Keratinocyte (primary cell): ENCODE data around the gene DDX27. TPM values are rescaled to one million over a fixed set of nuclear protein-coding genes. Genes with fewer than 3 reads are reported as not detected.
A peak's percentile ranks its signal among the peaks of the same experiment; 100 is the strongest.

Experiments
- DNase-seq: peaks from one replicate; pipeline ENCODE4 v3.0.0-alpha.2; 2011; ENCODE audit warnings: low read depth, missing footprints, low spot score
- FAIRE-seq: peaks from 2 replicates; lab custom pipeline; 2011; peaks lifted over from hg19 to GRCh38; lab: Jason Lieb, UNC
- H2AFZ ChIP-seq: 2 replicates; pipeline ENCODE4 v1.6.0; 2012; ENCODE audit warnings: low read length, control low read depth, inconsistent platforms; ENCODE audit not compliant: control insufficient read depth
- H3K27ac ChIP-seq: 2 replicates; pipeline ENCODE4 v1.5.1; 2011; ENCODE audit warnings: low read length; ENCODE audit not compliant: control insufficient read depth, insufficient read depth
- H3K27me3 ChIP-seq: 3 replicates; pipeline ENCODE4 v1.6.0; 2011; ENCODE audit warnings: low read length; ENCODE audit not compliant: control insufficient read depth, insufficient read depth; ENCODE audit errors: extremely low read depth
- H3K36me3 ChIP-seq, 2 experiments: 2 replicates in 1 of 2; 3 replicates in 1 of 2; pipeline ENCODE4 v1.5.1; 2011; ENCODE audit warnings: low read length in 2 of 2, mild to moderate bottlenecking in 1 of 2; ENCODE audit not compliant: control insufficient read depth in 2 of 2, insufficient read depth in 2 of 2; ENCODE audit errors: extremely low read depth in 1 of 2
- H3K4me1 ChIP-seq: 3 replicates; pipeline ENCODE4 v1.5.1; 2011; ENCODE audit warnings: low read length; ENCODE audit not compliant: control insufficient read depth, insufficient read depth; ENCODE audit errors: extremely low read depth
- H3K4me2 ChIP-seq: 3 replicates; pipeline ENCODE4 v1.6.0; 2011; ENCODE audit warnings: low read depth, low read length; ENCODE audit not compliant: control insufficient read depth, insufficient read depth; ENCODE audit errors: extremely low read depth
- H3K4me3 ChIP-seq, 3 experiments: fragments of 200-600 bp in 1 of 3; sonication (generic) in 1 of 3; 2 replicates in 2 of 3; 3 replicates in 1 of 3; pipeline ENCODE4 v1.5.1; 2011 to 2016; ENCODE audit warnings: low read length in 3 of 3, mild to moderate bottlenecking in 3 of 3, control low read depth in 2 of 3, inconsistent platforms in 1 of 3, low read depth in 1 of 3, mixed read lengths in 1 of 3, mixed run types in 1 of 3, moderate library complexity in 1 of 3; ENCODE audit not compliant: control insufficient read depth in 2 of 3, insufficient read depth in 2 of 3; ENCODE audit errors: extremely low read depth in 1 of 3
- H3K79me2 ChIP-seq: 2 replicates; pipeline ENCODE4 v1.6.0; 2012; ENCODE audit warnings: low read length; ENCODE audit not compliant: control insufficient read depth, insufficient read depth
- H3K9ac ChIP-seq: 3 replicates; pipeline ENCODE4 v1.6.0; 2011; ENCODE audit warnings: low read length; ENCODE audit not compliant: control insufficient read depth, insufficient read depth; ENCODE audit errors: extremely low read depth
- H3K9me1 ChIP-seq: 3 replicates; pipeline ENCODE4 v1.6.0; 2011; ENCODE audit warnings: low read length; ENCODE audit not compliant: control insufficient read depth, insufficient read depth; ENCODE audit errors: extremely low read depth
- H3K9me3 ChIP-seq: 2 replicates; pipeline ENCODE4 v1.5.1; 2012; ENCODE audit warnings: low read depth, low read length; ENCODE audit not compliant: control insufficient read depth
- H4K20me1 ChIP-seq: 3 replicates; pipeline ENCODE4 v1.6.0; 2011; ENCODE audit warnings: low read length; ENCODE audit not compliant: control insufficient read depth, insufficient read depth; ENCODE audit errors: extremely low read depth
- EZH2 ChIP-seq: IDR thresholded peaks from one replicate; pipeline ENCODE4 v1.6.1; 2012; ENCODE audit warnings: inconsistent platforms, mild to moderate bottlenecking, low read length, moderate library complexity
- dilution Hi-C: fragments of 300-500 bp; cut with MboI; formaldehyde crosslinking; loops from one replicate; pipeline ENCODE4 v1.7.0; 2020; ENCODE audit warnings: low sequenced_read_pairs; ENCODE audit not compliant: extremely low pct_ligation_motif_present
- polyA plus RNA-seq, 5 experiments: library from polyadenylated mRNA; depleted of rRNA in 3 of 5; stranded (reverse) in 3 of 5; stranded (forward) in 1 of 5; unstranded in 1 of 5; fragments of >200 nt; gene quantifications; 1 replicate in 1 of 5; 2 replicates in 3 of 5; 3 replicates in 1 of 5; pipeline versions ENCODE4 v1.2.1 to v1.2.3, GENCODE V29; 2011 to 2012; ENCODE audit warnings: missing spikeins in 2 of 5, low read depth in 1 of 5, low replicate concordance in 1 of 5
- TF ChIP-seq, protein P1 (sequence below), 3 experiments: IDR thresholded peaks in 1 of 3; conservative IDR thresholded peaks in 1 of 3; optimal IDR thresholded peaks in 1 of 3; 2 replicates in 2 of 3; 3 replicates in 1 of 3; pipeline versions ENCODE3 to v1.5.1; 2011; ENCODE audit warnings: low read length in 3 of 3, mild to moderate bottlenecking in 3 of 3, moderate library complexity in 2 of 3, control low read depth in 1 of 3, inconsistent platforms in 1 of 3; ENCODE audit not compliant: insufficient read depth in 2 of 3; ENCODE audit errors: extremely low read depth in 1 of 3

Gene DDX27
- polyA plus RNA-seq, 1 donor (not counting 4 experiments of a cell fraction or from before 2014, with no cell fraction given): 34.5 TPM

DNA sequence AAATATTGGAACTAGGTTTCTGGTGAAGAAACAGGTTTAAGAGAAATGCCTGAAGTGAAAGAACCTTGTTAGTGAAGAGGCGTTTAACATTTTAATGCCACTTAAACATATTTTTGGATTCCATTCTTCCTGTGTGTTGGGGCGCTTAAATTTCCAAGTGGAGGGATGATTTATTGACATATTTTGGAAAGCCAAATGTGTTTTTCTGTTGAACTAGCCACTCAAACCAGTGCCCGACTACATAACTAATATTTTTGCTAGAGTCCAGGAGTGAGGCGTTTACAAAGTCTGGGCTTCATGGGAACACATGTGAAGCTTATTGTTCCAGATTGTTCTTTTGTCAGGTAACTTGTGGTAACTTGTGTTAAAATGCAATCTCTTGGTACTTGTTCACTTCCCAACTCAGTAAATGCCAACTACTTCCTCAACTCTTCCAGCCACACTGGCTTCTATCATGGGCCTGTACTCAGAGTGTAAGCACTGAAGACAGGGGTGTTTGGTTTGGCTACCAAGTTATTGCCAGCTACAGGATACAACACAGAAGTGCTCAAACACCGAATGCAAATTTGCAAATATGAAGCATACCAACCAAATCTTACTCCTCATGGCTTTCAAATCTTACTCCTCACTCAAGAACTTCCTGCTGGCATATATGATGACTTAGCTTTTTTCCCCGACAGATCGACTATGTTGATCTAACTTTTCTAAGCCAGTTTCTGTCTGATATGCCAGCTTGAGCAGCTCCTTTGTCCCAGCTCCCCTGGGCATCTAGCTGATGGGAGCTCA, 60.7 kb downstream of the DDX27 start:
- TF ChIP-seq, protein P1, sequence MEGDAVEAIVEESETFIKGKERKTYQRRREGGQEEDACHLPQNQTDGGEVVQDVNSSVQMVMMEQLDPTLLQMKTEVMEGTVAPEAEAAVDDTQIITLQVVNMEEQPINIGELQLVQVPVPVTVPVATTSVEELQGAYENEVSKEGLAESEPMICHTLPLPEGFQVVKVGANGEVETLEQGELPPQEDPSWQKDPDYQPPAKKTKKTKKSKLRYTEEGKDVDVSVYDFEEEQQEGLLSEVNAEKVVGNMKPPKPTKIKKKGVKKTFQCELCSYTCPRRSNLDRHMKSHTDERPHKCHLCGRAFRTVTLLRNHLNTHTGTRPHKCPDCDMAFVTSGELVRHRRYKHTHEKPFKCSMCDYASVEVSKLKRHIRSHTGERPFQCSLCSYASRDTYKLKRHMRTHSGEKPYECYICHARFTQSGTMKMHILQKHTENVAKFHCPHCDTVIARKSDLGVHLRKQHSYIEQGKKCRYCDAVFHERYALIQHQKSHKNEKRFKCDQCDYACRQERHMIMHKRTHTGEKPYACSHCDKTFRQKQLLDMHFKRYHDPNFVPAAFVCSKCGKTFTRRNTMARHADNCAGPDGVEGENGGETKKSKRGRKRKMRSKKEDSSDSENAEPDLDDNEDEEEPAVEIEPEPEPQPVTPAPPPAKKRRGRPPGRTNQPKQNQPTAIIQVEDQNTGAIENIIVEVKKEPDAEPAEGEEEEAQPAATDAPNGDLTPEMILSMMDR (optimal IDR thresholded peaks at IDR 0.05 in 1 of 3, IDR thresholded peaks at IDR 0.05 in 1 of 3, conservative IDR thresholded peaks at IDR 0.05 in 1 of 3; ENCODE audit: extremely low read depth in 1 of 3, insufficient read depth in 2 of 3, low read length in 3 of 3): no peak
- TF ChIP-seq EZH2: no peak
- no peaks in the 10 kb centered on the region for H3K27me3 ChIP-seq
- H4K20me1 ChIP-seq: peaks cover 59% of the 10 kb centered on the region
- no peaks in the 10 kb centered on the region for H3K9me1 ChIP-seq
- peaks cover 51% of the 10 kb centered on the region for H3K4me1 ChIP-seq
- H3K79me2 ChIP-seq: peaks cover 89% of the 10 kb centered on the region
- no peak for FAIRE-seq
- H3K27ac ChIP-seq: peak overlapping the region; percentile 93
- peak overlapping the region; percentile 98 to 100 (median 99) for H3K4me3 ChIP-seq
- no peak overlapping the region for H2AFZ ChIP-seq
- dilution Hi-C loops: no loop called here
- no peak for DNase-seq
- peak overlapping the region; percentile 99 for H3K9ac ChIP-seq
- no peaks in the 10 kb centered on the region for H3K9me3 ChIP-seq
- H3K36me3 ChIP-seq: peaks cover 42 to 60% of the 10 kb centered on the region in 2 experiments
- H3K4me2 ChIP-seq: peak overlapping the region; percentile 96

GRCh38 chr20:49280463-49281058, 61.3 kb downstream of the DDX27 start:
- H3K27ac ChIP-seq: peak overlapping the region; percentile 93
- H3K36me3 ChIP-seq: peaks cover 37 to 62% of the 10 kb centered on the region in 2 experiments
- H3K79me2 ChIP-seq: peaks cover 90% of the 10 kb centered on the region
- H4K20me1 ChIP-seq: peaks cover 59% of the 10 kb centered on the region
- peak overlapping the region; percentile 99 for H3K9ac ChIP-seq
- TF ChIP-seq EZH2: no peak
- TF ChIP-seq, protein P1 (optimal IDR thresholded peaks at IDR 0.05 in 1 of 3, IDR thresholded peaks at IDR 0.05 in 1 of 3, conservative IDR thresholded peaks at IDR 0.05 in 1 of 3; ENCODE audit: extremely low read depth in 1 of 3, insufficient read depth in 2 of 3, low read length in 3 of 3): no peak
- FAIRE-seq: no peak
- no peaks in the 10 kb centered on the region for H3K9me3 ChIP-seq
- dilution Hi-C loops: no loop called here
- peak overlapping the region; percentile 98 to 100 (median 99) for H3K4me3 ChIP-seq
- H3K27me3 ChIP-seq: no peaks in the 10 kb centered on the region
- H3K4me1 ChIP-seq: peaks cover 48% of the 10 kb centered on the region
- no peak overlapping the region for H2AFZ ChIP-seq
- DNase-seq: no peak
- H3K9me1 ChIP-seq: no peaks in the 10 kb centered on the region
- peak overlapping the region; percentile 96 for H3K4me2 ChIP-seq
